Muscle of back (tissue), 11 donors: ENCODE data around the gene RASSF1. TPM values are rescaled to one million over a fixed set of nuclear protein-coding genes. Genes with fewer than 3 reads are reported as not detected.
A peak's percentile ranks its signal among the peaks of the same experiment; 100 is the strongest.

Experiments
- DNase-seq, 3 donors: peaks; one replicate each; pipeline versions ENCODE4 v3.0.0 to v3.0.0-alpha.2; 2013
- polyA plus RNA-seq, 10 donors: library from polyadenylated mRNA; unstranded; fragments of 120-200 nt; gene quantifications; one replicate each; pipeline ENCODE4 v1.2.1, GENCODE V29; 2013; ENCODE audit not compliant: insufficient read length in 10 of 10

The RASSF1 gene
- polyA plus RNA-seq, 10 donors: 31.3 to 43.2 (median 34.4) TPM

- DNase-seq: peak in 1 of 3 donors; percentile 89
Observed at GRCh38 chr3:50303013-50303815, 37.4 kb downstream of the RASSF1 start, which contains the start of gene HYAL1. TSS of gene HYAL1 (minus strand) at chr3:50303574. CDS start at chr3:50302956, 618 bp downstream.

- no peak for DNase-seq
Observed at GRCh38 chr3:50302095-50303012, 38.3 kb downstream of the RASSF1 start.

- no peak for DNase-seq
Observed at GRCh38 chr3:50300681-50301254, 39.9 kb downstream of the RASSF1 start.

GRCh38 chr3:50299929-50300680, 40.5 kb downstream of the RASSF1 start:
- DNase-seq: peak in 1 of 3 donors; percentile 69

GRCh38 chr3:50299638-50299928, 41.1 kb downstream of the RASSF1 start:
- DNase-seq: no peak

- DNase-seq: peak; percentile 99 to 100 (median 100)
Observed at GRCh38 chr3:50298836-50299637, 41.6 kb downstream of the RASSF1 start, which contains the start of the genes HYAL3 and NAA80. TSS of gene HYAL3 (minus strand) at chr3:50299405. CDS start at chr3:50295602, 3,803 bp downstream. TSS of gene NAA80 (minus strand) at chr3:50299405. CDS start at chr3:50297463, 1,942 bp downstream.

- DNase-seq: peak in 1 of 3 donors; percentile 24
Observed at GRCh38 chr3:50297896-50298725, 42.5 kb downstream of the RASSF1 start.

- peak in 1 of 3 donors; percentile 25 for DNase-seq
Observed at GRCh38 chr3:50297384-50297775, 43.3 kb downstream of the RASSF1 start.

- DNase-seq: no peak
Observed at GRCh38 chr3:50296721-50297383, 43.8 kb downstream of the RASSF1 start.

- no peak for DNase-seq
Observed at GRCh38 chr3:50295553-50296431, 44.8 kb downstream of the RASSF1 start.

- DNase-seq: no peak
Observed at GRCh38 chr3:50294492-50295403, 45.9 kb downstream of the RASSF1 start.

GRCh38 chr3:50294089-50294488, 46.5 kb downstream of the RASSF1 start:
- no peak for DNase-seq

GRCh38 chr3:50293079-50293801, 47.4 kb downstream of the RASSF1 start:
- no peak for DNase-seq

- DNase-seq: peak; percentile 97 to 99 (median 98)
Observed at GRCh38 chr3:50292159-50293078, 48.2 kb downstream of the RASSF1 start, which contains the start of gene IFRD2. TSS of gene IFRD2 (minus strand) at chr3:50292429. CDS start at chr3:50292274, 155 bp downstream.

GRCh38 chr3:50290161-50290641, 50.4 kb downstream of the RASSF1 start:
- DNase-seq: no peak
